ENCODE results near the gene HDAC4.

GRCh38 chr2:239239607-239240413, 161.0 kb downstream of the HDAC4 start:
- TF ChIP-seq EP300 (IDR thresholded peaks at IDR 0.05; ENCODE audit: borderline replicate concordance) = no peak
- TF ChIP-seq USF1 (IDR thresholded peaks at IDR 0.05) = no peak
- TF ChIP-seq FOXM1 (IDR thresholded peaks at IDR 0.05; ENCODE audit: borderline replicate concordance, low read depth) = no peak
- no peak for TF ChIP-seq NFIC (IDR thresholded peaks at IDR 0.05)
- TF ChIP-seq TAF1 (IDR thresholded peaks at IDR 0.05; ENCODE audit: low read depth) = no peak
- no peak for TF ChIP-seq CREB1 (IDR thresholded peaks at IDR 0.05; ENCODE audit: low read depth)
- TF ChIP-seq RAD21 (IDR thresholded peaks at IDR 0.05; ENCODE audit: low read depth) = no peak
- TF ChIP-seq REST (IDR thresholded peaks at IDR 0.05; ENCODE audit: low read depth) = no peak
- no peak for TF ChIP-seq MAX (IDR thresholded peaks at IDR 0.05)
- no peak for TF ChIP-seq ZBTB7A (IDR thresholded peaks at IDR 0.05; ENCODE audit: low read depth)
- no peak for TF ChIP-seq TCF12 (IDR thresholded peaks at IDR 0.05; ENCODE audit: low read depth)
- no peak for TF ChIP-seq CEBPB (IDR thresholded peaks at IDR 0.05)

Measured in Ishikawa (cell line).